ENCODE data around the gene REEP5. TPM values are rescaled to one million over a fixed set of nuclear protein-coding genes. Genes with fewer than 3 reads are reported as not detected.
A peak's percentile ranks its signal among the peaks of the same experiment; 100 is the strongest.

The REEP5 gene
- total and polyA plus RNA-seq, 2 of the 13 experiments (the other 11 are each of a cell fraction or from before 2014, with no cell fraction given), result 49.4 to 239 TPM

- peak; percentile 71 to 95; a peak in 3 of 4 replicates for TF ChIP-seq HMGXB4 (CRISPR knock-in tag; IDR thresholded peaks at IDR 0.05; ENCODE audit: borderline replicate concordance in 1 of 2, low read depth in 1 of 2)
- TF ChIP-seq ZNF207 (IDR thresholded peaks at IDR 0.05; ENCODE audit: borderline replicate concordance), result no peak
- 0 out of 2 replicates have a peak, but pooled peaks have one; percentile 23 for TF ChIP-seq ZNF747 (CRISPR knock-in tag; IDR thresholded peaks at IDR 0.05; ENCODE audit: borderline replicate concordance)
- no peak for TF ChIP-seq MEIS2 (CRISPR knock-in tag; IDR thresholded peaks at IDR 0.05)
- TF ChIP-seq SNRNP70 (IDR thresholded peaks at IDR 0.05; ENCODE audit: low read depth, low read length), result no peak
- peak; percentile 17; the same call in 1 of the 2 replicates for TF ChIP-seq IKZF5 (CRISPR knock-in tag; IDR thresholded peaks at IDR 0.05)
- peak; percentile 86; the same call in 1 of the 2 replicates for TF ChIP-seq EED (CRISPR knock-in tag; IDR thresholded peaks at IDR 0.05)
- TF ChIP-seq POLR2G (IDR thresholded peaks at IDR 0.05; ENCODE audit: low read depth, low read length), result no peak; the same call in 1 of the 2 replicates
- TF ChIP-seq HMGA1 (CRISPR knock-in tag; conservative IDR thresholded peaks at IDR 0.05), result no peak
- TF ChIP-seq ZNF569 (CRISPR knock-in tag; IDR thresholded peaks at IDR 0.05; ENCODE audit: borderline replicate concordance), result no peak
- TF ChIP-seq PTBP1 (IDR thresholded peaks at IDR 0.05; ENCODE audit: low read depth, low read length, poor library complexity, severe bottlenecking), result no peak
- TF ChIP-seq ATF1 (CRISPR knock-in tag; IDR thresholded peaks at IDR 0.05), result no peak
- no peak; the same call in none of the 2 replicates for TF ChIP-seq ZNF770 (CRISPR knock-in tag; IDR thresholded peaks at IDR 0.05)
- no peak for TF ChIP-seq ATF7-NPFF (CRISPR knock-in tag; IDR thresholded peaks at IDR 0.05; ENCODE audit: low read depth)
- TF ChIP-seq GMEB1 (CRISPR knock-in tag; IDR thresholded peaks at IDR 0.05; ENCODE audit: borderline replicate concordance), result peak; percentile 41; the same call in 1 of the 2 replicates
- no peak for TF ChIP-seq ZBTB33 (CRISPR knock-in tag; IDR thresholded peaks at IDR 0.05)
- no peak for TF ChIP-seq ZBTB25 (CRISPR knock-in tag; IDR thresholded peaks at IDR 0.05)
- no peak for TF ChIP-seq GZF1 (CRISPR knock-in tag; IDR thresholded peaks at IDR 0.05)
Measured at GRCh38 chr5:112921026-112921832, 798 bp downstream of the REEP5 start (continued).
